Measurements from ENCODE around the gene PUS1. TPM values are rescaled to one million over a fixed set of nuclear protein-coding genes. Genes with fewer than 3 reads are reported as not detected.

Gene PUS1
- total and polyA plus RNA-seq, 2 of the 8 experiments (the other 6 are each of a cell fraction or from before 2014, with no cell fraction given), result 48.1 to 81.2 TPM

DNA sequence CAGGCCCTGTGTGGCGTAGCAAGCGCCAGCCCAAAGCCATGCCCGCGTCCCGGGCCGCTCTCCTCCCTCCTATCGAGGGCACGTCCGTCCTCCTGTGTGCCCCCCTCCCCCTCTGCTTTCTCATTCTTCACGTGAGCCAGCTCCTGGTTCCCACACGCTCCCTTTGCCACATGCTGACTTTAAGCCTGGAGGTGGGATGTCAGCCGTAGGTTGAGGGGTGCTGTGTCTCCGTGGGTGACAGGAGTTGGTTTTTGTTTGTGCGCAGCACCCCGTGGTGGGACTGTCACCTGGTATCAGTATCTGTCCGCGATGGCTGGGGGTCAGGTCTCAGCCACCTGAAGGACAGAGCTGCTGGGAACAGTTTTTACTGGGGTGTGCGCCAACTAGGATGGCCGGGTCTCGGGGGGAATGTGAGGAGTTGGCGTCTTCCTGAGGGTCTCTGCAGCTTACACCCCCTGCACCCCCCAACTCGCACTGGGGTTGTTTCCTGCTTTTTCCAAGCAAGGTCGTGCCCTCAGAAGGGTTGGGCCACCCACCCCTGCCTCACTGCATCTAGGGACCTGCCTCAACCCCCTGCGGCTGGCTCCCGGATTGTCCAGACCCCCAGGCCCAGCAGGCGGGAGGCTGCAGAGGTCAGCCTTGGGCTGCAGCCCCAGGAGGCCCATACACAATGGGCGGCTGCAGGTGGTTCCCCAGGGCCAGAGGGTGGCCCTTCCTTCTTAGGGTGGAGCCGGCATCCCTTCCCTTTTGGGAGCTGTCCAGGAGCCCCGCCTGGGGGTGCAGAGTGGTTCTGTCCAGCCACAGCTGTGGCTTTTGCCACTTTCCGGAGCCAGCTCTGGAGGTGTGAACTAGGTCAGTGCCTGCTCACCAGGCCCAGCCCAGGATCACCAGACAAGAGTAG lies 27.4 kb upstream of the PUS1 start (continued):
- no peak for TF ChIP-seq KDM4A (IDR thresholded peaks at IDR 0.05; ENCODE audit: low read depth, low read length, severe bottlenecking)
- TF ChIP-seq ASH2L (IDR thresholded peaks at IDR 0.05; ENCODE audit: low read length), result no peak
- TF ChIP-seq ZNF274 (IDR thresholded peaks at IDR 0.05; ENCODE audit: borderline replicate concordance, extremely low read depth, low read length), result no peak
- no peak for TF ChIP-seq KDM1A (IDR thresholded peaks at IDR 0.05; ENCODE audit: borderline replicate concordance, low read length)
- no peak for TF ChIP-seq JUND (IDR thresholded peaks at IDR 0.05; ENCODE audit: low read length)
- no peak for TF ChIP-seq TBP (IDR thresholded peaks at IDR 0.05; ENCODE audit: low read depth, low read length)
- no peak for TF ChIP-seq CBX8 (IDR thresholded peaks at IDR 0.05; ENCODE audit: borderline replicate concordance, low read depth, low read length)
